ENCODE data around the gene C1S. TPM values are rescaled to one million over a fixed set of nuclear protein-coding genes. Genes with fewer than 3 reads are reported as not detected.
"Not testable (repeated sequence)": the region's sequence is repeated elsewhere in the genome, so short reads cannot be mapped to it uniquely, and the experiment has no call there.

C1S gene
- 1 to 10 TPM in 1 of 2 experiments, under 1 TPM in 1; 0.65 to 1.0 TPM for total RNA-seq

DNA sequence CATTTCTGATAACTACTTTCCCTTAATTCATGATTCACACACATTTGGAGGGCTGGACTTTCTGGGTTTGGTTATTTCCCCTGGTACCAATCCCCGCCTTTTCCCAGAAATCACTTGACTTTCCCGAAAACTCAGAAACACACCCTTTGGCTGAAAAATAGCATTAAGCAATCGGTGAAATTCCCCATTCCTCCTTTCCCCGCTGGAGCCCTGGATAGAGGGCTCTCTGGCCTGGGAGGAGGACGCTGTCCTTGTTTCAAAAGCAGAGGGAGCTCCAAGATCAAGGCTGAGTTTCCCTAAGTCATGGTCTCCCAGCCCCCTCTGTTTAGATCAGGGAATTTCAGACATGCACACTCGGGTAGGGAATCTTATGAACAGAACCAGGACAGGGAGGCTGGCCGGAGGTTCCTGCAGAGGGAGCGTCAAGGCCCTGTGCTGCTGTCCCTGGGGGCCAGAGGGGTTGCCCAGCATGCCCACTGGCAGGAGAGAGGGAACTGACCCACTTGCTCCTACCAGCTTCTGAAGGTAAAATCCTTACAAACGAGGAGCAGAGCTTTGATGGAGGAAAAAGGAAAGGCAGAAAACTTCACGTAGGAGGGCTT, at the start of gene C1S:
Gene C1S, plus strand, starts transcription at position 366 of the 602 bp plus-strand sequence. CDS start 1,195 bp downstream, outside the sequence.
- CTCF ChIA-PET = interaction anchor here (1.1 kb wide), 1 partner anchor 102 kb away, joined by 3 read pairs; no protein-coding TSS in a partner anchor
- POLR2A ChIA-PET = no interaction called here

- CTCF ChIA-PET = interaction anchor here (0.8 to 1.7 kb wide), 2 partner anchors 95 to 133 kb away, joined by 3 to 4 read pairs; no protein-coding TSS in a partner anchor
- POLR2A ChIA-PET = not testable (repeated sequence)
Measured at GRCh38 chr12:7011398-7011797, 49.1 kb upstream of the C1S start.

- CTCF ChIA-PET = interaction anchor here (1.0 to 1.7 kb wide), 2 partner anchors 13 to 132 kb away, joined by 3 read pairs; no protein-coding TSS in a partner anchor
- POLR2A ChIA-PET = no interaction called here
Measured at GRCh38 chr12:7012024-7012607, 48.4 kb upstream of the C1S start.

DNA sequence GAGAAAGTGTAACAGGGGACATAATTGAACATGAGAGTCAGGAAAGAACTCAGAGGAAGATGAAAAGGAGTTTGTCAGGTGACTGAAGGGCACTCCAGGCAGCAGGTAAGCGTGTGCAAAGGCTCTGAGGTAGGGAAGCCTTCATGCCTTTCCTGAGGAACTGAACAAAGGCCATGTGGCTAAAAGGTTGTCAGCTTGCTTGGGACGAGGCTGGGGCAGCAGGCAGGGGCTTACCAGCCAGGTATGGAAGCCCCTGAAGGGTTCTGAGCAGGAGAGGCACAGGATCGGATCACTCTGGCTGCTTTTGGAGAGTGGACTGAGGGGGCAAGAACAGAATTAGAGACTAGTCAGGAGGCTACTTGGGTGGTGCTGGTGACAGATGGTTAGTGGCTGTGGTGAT, 47.4 kb upstream of the C1S start:
- ChIA-PET CTCF (interaction anchor here (1.5 kb wide), 1 partner anchor 23 kb away, joined by 3 read pairs; no protein-coding TSS in a partner anchor), POLR2A (no interaction called here)

DNA sequence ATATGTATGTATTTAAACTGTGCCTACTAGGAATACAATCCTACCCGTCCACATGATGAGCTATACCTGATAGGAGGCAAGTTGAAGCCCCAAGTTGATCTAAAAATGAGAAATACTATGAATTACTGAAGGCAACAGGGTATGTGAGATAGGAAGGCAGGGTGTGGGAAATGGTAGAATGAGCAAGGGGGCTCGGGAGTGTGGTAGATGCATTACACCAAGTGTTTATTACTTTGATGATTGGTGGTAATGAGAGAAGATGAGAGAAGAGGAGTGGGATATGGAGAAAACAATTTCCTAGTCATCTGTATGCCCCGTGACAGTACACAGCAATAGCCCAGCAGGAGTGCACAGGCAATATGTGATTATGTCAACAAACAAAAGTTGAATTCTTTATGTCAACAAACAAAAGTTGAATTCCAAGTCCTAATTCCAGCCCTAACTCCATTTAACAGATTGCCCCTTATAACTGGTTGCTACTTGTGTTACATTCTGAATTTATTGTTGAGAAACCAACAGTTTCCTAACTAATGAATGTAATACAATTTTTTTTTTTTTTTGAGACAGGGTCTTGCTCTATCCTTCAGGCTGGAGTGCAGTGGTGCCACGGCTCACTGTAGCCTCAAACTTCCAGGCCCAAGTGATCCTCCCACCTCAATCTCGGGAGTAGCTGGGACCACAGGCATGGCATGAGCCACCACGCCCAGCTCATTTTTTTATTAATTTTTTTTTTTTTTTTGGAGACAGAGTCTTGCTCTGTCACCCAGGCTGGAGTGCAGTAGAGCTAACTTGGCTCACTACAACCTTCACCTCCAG, 44.8 kb upstream of the C1S start:
- POLR2A ChIA-PET = interaction anchor here (0.7 kb wide), 1 partner anchor 96 kb away, joined by 3 read pairs; no protein-coding TSS in a partner anchor

GRCh38 chr12:7016958-7017571, 43.5 kb upstream of the C1S start:
- ChIA-PET POLR2A (no interaction called here), CTCF (interaction anchor here (0.6 to 1.4 kb wide), 3 partner anchors 96 to 290 kb away, joined by 3 to 6 read pairs (median 5); no protein-coding TSS in a partner anchor)

More for the DNA sequence above, 44.8 kb upstream of the C1S start:
- CTCF ChIA-PET = interaction anchor here (0.7 kb wide), 2 partner anchors 41 to 44 kb away, joined by 3 to 4 read pairs; no protein-coding TSS in a partner anchor

GRCh38 chr12:7017870-7018349, 42.6 kb upstream of the C1S start:
- POLR2A ChIA-PET = interaction anchor here (0.7 to 1.4 kb wide), 5 partner anchors 56 to 127 kb away, joined by 3 to 9 read pairs (median 5); partner anchors contain the start of genes C12orf57 and RNU7-1
- CTCF ChIA-PET = interaction anchor here (0.5 to 1.8 kb wide), 9 partner anchors 9 to 682 kb away, joined by 3 to 6 read pairs (median 3); partner anchors contain the start of genes C12orf57 and RNU7-1

- ChIA-PET CTCF (interaction anchor here (0.5 to 1.8 kb wide), 9 partner anchors 8 to 683 kb away, joined by 3 to 6 read pairs (median 3); partner anchors contain the start of genes C12orf57 and RNU7-1), POLR2A (interaction anchor here (0.7 to 1.4 kb wide), 5 partner anchors 57 to 128 kb away, joined by 3 to 9 read pairs (median 5); partner anchors contain the start of genes C12orf57 and RNU7-1)
Measured at GRCh38 chr12:7018350-7019042, 42.0 kb upstream of the C1S start, which contains the start of gene LPCAT3. TSS of gene LPCAT3 (minus strand) at chr12:7018476. CDS start at chr12:7018424, 52 bp downstream.

- CTCF ChIA-PET = interaction anchor here (1.4 to 1.8 kb wide), 2 partner anchors 28 to 683 kb away, joined by 3 to 4 read pairs; no protein-coding TSS in a partner anchor
Measured at GRCh38 chr12:7019043-7019569, 41.4 kb upstream of the C1S start.

GRCh38 chr12:7021956-7022355, 38.6 kb upstream of the C1S start:
- POLR2A ChIA-PET = no interaction called here
- CTCF ChIA-PET = no interaction called here

More at GRCh38 chr12:7019043-7019569, 41.4 kb upstream of the C1S start:
- POLR2A ChIA-PET = interaction anchor here (1.1 to 1.4 kb wide), 3 partner anchors 57 to 82 kb away, joined by 5 to 9 read pairs (median 7); partner anchors contain the start of genes C12orf57 and RNU7-1

DNA sequence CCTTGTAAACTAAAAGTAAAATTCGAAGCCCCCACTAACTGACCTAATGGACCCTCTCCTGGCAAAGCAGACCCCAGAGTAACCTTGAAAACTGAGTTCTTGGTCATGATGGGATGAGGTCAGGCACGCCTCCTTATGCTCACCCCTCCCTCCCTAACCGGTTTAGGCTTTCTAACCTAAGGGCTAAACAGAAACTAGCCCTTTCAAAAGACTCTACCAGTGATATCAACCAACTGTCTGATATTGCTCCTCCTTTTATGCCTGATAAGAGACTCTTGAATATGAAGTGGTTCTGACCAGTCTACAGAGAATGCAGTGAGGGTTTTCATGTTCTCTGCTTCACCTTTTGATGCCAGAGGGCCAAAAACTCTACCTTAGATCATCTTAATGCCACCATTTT, 37.4 kb upstream of the C1S start:
- CTCF ChIA-PET = no interaction called here
- POLR2A ChIA-PET = no interaction called here

DNA sequence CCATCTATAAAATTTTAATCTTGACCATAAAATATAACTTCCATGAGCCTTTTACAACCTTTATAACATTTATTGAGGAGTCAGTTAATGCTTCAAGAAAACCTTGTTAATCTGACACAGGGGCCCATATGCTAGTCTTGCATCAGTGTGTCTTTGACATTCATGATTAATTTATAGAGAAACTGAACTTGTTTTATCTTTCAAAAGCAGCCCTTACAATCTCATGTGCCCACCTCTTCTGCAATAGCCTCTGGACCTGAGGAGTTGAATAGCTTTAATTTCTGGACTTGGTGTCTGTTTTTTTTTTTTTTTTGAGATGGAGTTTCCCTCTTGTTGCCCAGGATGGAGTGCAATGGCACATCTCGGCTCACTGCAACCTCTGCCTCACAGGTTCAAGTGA, 33.7 kb upstream of the C1S start:
- ChIA-PET POLR2A (no interaction called here), CTCF (interaction anchor here (1.1 to 1.2 kb wide), 2 partner anchors 9 to 124 kb away, joined by 3 read pairs; partner anchors contain the start of gene LPCAT3)

DNA sequence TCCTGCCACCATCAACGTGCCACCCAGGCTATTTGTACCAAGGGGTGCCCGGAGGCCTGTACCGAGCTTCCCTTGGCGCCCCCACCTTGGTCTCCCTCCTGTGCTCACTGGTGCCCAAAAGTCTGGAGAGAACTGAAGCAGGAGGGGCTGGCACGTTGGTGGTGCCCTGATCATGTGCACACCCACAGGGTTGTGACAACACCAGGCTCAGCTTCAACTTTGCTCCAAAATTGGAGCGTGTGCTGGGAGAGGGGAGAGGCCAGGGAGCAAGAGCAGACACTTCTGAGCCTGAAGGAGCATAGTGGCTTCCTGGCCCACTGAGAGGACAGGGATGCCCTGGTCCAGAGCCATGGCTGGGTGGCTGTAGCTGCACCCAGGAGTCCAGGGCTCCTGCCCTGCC, 29.2 kb upstream of the C1S start:
- POLR2A ChIA-PET = no interaction called here
- CTCF ChIA-PET = interaction anchor here (0.6 kb wide), 2 partner anchors 60 to 1626 kb away, joined by 3 read pairs; no protein-coding TSS in a partner anchor

GRCh38 chr12:7032990-7033389, 27.5 kb upstream of the C1S start:
- ChIA-PET CTCF (interaction anchor here (1.4 kb wide), 1 partner anchor 60 kb away, joined by 5 read pairs; no protein-coding TSS in a partner anchor), POLR2A (no interaction called here)

- ChIA-PET POLR2A (interaction anchor here (1.0 kb wide), 1 partner anchor 74 kb away, joined by 3 read pairs; no protein-coding TSS in a partner anchor), CTCF (no interaction called here)
Measured at GRCh38 chr12:7034464-7034863, 26.1 kb upstream of the C1S start.

GRCh38 chr12:7035463-7035862, 25.1 kb upstream of the C1S start:
- ChIA-PET POLR2A (no interaction called here), CTCF (no interaction called here)

DNA sequence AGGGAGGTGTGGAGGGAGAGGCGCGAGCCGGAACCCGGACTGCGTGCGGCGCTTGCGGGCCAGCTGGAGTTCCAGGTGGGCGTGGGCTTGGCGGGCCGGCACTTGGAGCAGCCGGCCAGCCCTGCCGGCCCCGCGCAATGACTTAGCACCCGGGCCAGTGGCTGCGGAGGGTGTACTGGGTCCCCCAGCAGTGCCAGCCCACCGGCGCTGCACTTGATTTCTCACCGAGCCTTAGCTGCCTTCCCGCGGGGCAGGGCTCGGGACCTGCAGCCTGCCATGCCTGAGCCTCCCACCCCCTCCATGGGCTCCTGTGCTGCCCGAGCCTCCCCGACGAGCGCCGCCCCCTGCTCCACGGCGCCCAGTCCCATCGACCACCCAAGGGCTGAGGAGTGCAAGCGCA, 23.1 kb upstream of the C1S start:
- POLR2A ChIA-PET = not testable (repeated sequence)
- CTCF ChIA-PET = interaction anchor here (1.2 kb wide), 1 partner anchor 71 kb away, joined by 4 read pairs; no protein-coding TSS in a partner anchor

- CTCF ChIA-PET = no interaction called here
- POLR2A ChIA-PET = no interaction called here
Measured at GRCh38 chr12:7038591-7038990, 21.9 kb upstream of the C1S start.

Measured in activated CD8-positive, alpha-beta memory T cell treated with anti-CD3 and anti-CD28 coated beads for 36 hours (primary cell).